ENCODE data around the gene LRP4. TPM values are rescaled to one million over a fixed set of nuclear protein-coding genes. Genes with fewer than 3 reads are reported as not detected.
A peak's percentile ranks its signal among the peaks of the same experiment; 100 is the strongest.

Gene LRP4
- total and polyA plus RNA-seq, 2 of the 8 experiments (the other 6 are each of a cell fraction or from before 2014, with no cell fraction given): 5.4 to 22.1 TPM

DNA sequence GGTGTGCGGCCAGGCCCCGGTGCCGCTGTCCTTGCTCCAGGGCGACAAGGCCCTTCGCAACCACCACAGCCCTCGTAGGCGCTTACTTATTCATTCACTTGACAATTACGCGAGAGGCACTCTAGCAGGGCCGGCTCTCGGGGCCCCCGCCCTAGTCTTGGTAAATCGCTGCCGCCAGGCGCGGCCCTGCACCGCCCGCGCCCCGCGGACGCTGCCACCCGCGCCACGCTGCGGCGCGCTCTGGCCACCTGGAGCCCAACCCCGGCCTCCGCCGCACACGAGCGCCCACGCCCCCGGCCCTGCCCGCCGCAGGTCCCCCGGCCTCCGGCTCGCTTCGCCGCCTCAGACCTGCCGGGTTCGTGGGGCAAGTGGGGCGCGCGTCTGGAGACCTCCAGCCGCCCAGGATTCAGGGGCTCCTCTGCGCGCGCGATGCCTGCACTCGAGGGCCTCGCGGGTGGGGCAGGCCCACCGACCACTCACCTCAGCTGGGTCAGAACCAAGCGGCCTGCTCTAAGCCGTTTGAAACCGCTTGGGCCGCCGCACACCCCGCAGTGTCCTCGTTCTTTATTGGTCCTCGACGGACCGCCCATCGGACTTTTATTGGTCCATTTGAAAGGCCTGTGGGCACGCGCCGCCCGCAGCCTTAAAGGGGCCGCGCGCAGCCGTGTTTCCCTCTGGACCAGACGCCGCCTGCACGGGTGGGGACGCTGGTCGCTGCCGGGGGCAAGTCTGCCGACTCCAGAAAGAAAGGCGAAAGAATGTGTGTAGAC lies 72.4 kb downstream of the LRP4 start, which contains the start of gene CKAP5 (continued):
- TF ChIP-seq, protein P1, sequence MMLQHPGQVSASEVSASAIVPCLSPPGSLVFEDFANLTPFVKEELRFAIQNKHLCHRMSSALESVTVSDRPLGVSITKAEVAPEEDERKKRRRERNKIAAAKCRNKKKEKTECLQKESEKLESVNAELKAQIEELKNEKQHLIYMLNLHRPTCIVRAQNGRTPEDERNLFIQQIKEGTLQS (IDR thresholded peaks at IDR 0.05; ENCODE audit: insufficient read depth, low read depth, low read length): no peak
- TF ChIP-seq POLR2A (IDR thresholded peaks at IDR 0.05; ENCODE audit: control extremely low read depth in 1 of 2, low read depth in 2 of 2, low read length in 2 of 2): peak; percentile 19 to 73
- no peak for TF ChIP-seq JUND (IDR thresholded peaks at IDR 0.05; ENCODE audit: low read length)
- TF ChIP-seq CBX8 (IDR thresholded peaks at IDR 0.05; ENCODE audit: borderline replicate concordance, low read depth, low read length): no peak
- peak; percentile 37; the same call in 1 of the 2 replicates for TF ChIP-seq BACH1 (IDR thresholded peaks at IDR 0.05; ENCODE audit: low read length)
- TF ChIP-seq FOSL1 (IDR thresholded peaks at IDR 0.05; ENCODE audit: insufficient read depth, low read depth, low read length): no peak
- no peak for TF ChIP-seq RAD21 (IDR thresholded peaks at IDR 0.05 in 1 of 2, conservative IDR thresholded peaks at IDR 0.05 in 1 of 2; ENCODE audit: low read depth in 2 of 2, low read length in 2 of 2)
- TF ChIP-seq SP1 (IDR thresholded peaks at IDR 0.05; ENCODE audit: low read depth, low read length): peak; percentile 97
